ENCODE results near the gene PRKN. TPM values are rescaled to one million over a fixed set of nuclear protein-coding genes. Genes with fewer than 3 reads are reported as not detected.

The PRKN gene
- total and polyA plus RNA-seq, 2 experiments from 2014 or later, result 1.2 to 2.3 TPM

GRCh38 chr6:161884782-161885181, 842.8 kb downstream of the PRKN start:
- Histone ChIP-seq H3K9ac (no peak overlapping the region), H3K9me3 (ENCODE audit: low read depth) (no peaks in the 10 kb centered on the region), H3K27ac (no peak overlapping the region), H3K4me2 (ENCODE audit: unreplicated experiment) (no peak overlapping the region), H3K4me3 (no peak overlapping the region), H4K20me1 (ENCODE audit: insufficient read depth) (no peaks in the 10 kb centered on the region), H3K27me3 (replicated peaks; ENCODE audit: insufficient read depth) (no peaks in the 10 kb centered on the region), H3K36me3 (ENCODE audit: low read depth) (no peaks in the 10 kb centered on the region), H2AFZ (no peak overlapping the region), H3K9me2 (ENCODE audit: insufficient read depth) (no peaks in the 10 kb centered on the region), H3F3A (ENCODE audit: insufficient read depth) (no peaks in the 10 kb centered on the region), H3K79me2 (ENCODE audit: insufficient read depth) (no peaks in the 10 kb centered on the region), H3K4me1 (ENCODE audit: insufficient read depth) (no peaks in the 10 kb centered on the region)
- TF ChIP-seq EZH2 (IDR thresholded peaks at IDR 0.05; ENCODE audit: insufficient read depth, poor library complexity, severe bottlenecking) (no peak), EZH2phosphoT487 (IDR thresholded peaks at IDR 0.05; ENCODE audit: insufficient read depth, low read depth) (no peak)
- no peak for DNase-seq
- in situ Hi-C loops (cut with MboI), result no loop called here
- WGBS, 2 experiments (ENCODE audit: low coverage in 1 of 2, low lambda C conversion rate in 2 of 2, missing lambda C conversion rate in 2 of 2), result 14 to 23% methylated on average over 2 of the region's 2 CpGs

GRCh38 chr6:161882196-161882765, 845.3 kb downstream of the PRKN start:
- H3K36me3 ChIP-seq (ENCODE audit: low read depth), result no peaks in the 10 kb centered on the region
- no peaks in the 10 kb centered on the region for H3K4me1 ChIP-seq (ENCODE audit: insufficient read depth)
- no peaks in the 10 kb centered on the region for H3K79me2 ChIP-seq (ENCODE audit: insufficient read depth)
- H3K9me2 ChIP-seq (ENCODE audit: insufficient read depth), result no peaks in the 10 kb centered on the region
- H3K4me3 ChIP-seq, result no peak overlapping the region
- H3K9me3 ChIP-seq (ENCODE audit: low read depth), result no peaks in the 10 kb centered on the region
- H3K27ac ChIP-seq, result no peak overlapping the region
- H2AFZ ChIP-seq, result no peak overlapping the region
- no peak overlapping the region for H3K9ac ChIP-seq
- TF ChIP-seq EZH2 (IDR thresholded peaks at IDR 0.05; ENCODE audit: insufficient read depth, poor library complexity, severe bottlenecking) (no peak), EZH2phosphoT487 (IDR thresholded peaks at IDR 0.05; ENCODE audit: insufficient read depth, low read depth) (no peak)
- WGBS, 2 experiments (ENCODE audit: low coverage in 1 of 2, low lambda C conversion rate in 2 of 2, missing lambda C conversion rate in 2 of 2), result 62 to 66% methylated on average over 13 to 15 of the region's 15 CpGs
- DNase-seq, result no peak
- H3K27me3 ChIP-seq (replicated peaks; ENCODE audit: insufficient read depth), result no peaks in the 10 kb centered on the region
- in situ Hi-C loops (cut with MboI), result no loop called here
- H3K4me2 ChIP-seq (ENCODE audit: unreplicated experiment), result no peak overlapping the region
- no peaks in the 10 kb centered on the region for H3F3A ChIP-seq (ENCODE audit: insufficient read depth)
- no peaks in the 10 kb centered on the region for H4K20me1 ChIP-seq (ENCODE audit: insufficient read depth)

GRCh38 chr6:161880056-161880455, 847.5 kb downstream of the PRKN start:
- H3K79me2 ChIP-seq (ENCODE audit: insufficient read depth), result no peaks in the 10 kb centered on the region
- no peak overlapping the region for H3K9ac ChIP-seq
- DNase-seq, result no peak
- no peak overlapping the region for H2AFZ ChIP-seq
- no peak overlapping the region for H3K4me3 ChIP-seq
- H4K20me1 ChIP-seq (ENCODE audit: insufficient read depth), result no peaks in the 10 kb centered on the region
- H3K9me2 ChIP-seq (ENCODE audit: insufficient read depth), result no peaks in the 10 kb centered on the region
- H3K27ac ChIP-seq, result no peak overlapping the region
- TF ChIP-seq EZH2 (IDR thresholded peaks at IDR 0.05; ENCODE audit: insufficient read depth, poor library complexity, severe bottlenecking), result no peak
- TF ChIP-seq EZH2phosphoT487 (IDR thresholded peaks at IDR 0.05; ENCODE audit: insufficient read depth, low read depth), result no peak
- WGBS, 2 experiments (ENCODE audit: low coverage in 1 of 2, low lambda C conversion rate in 2 of 2, missing lambda C conversion rate in 2 of 2), result 44 to 55% methylated on average over 2 of the region's 2 CpGs
- no peak overlapping the region for H3K4me2 ChIP-seq (ENCODE audit: unreplicated experiment)
- no peaks in the 10 kb centered on the region for H3K4me1 ChIP-seq (ENCODE audit: insufficient read depth)
- no peaks in the 10 kb centered on the region for H3K36me3 ChIP-seq (ENCODE audit: low read depth)
- no peaks in the 10 kb centered on the region for H3F3A ChIP-seq (ENCODE audit: insufficient read depth)
- H3K27me3 ChIP-seq (replicated peaks; ENCODE audit: insufficient read depth), result no peaks in the 10 kb centered on the region
- no peaks in the 10 kb centered on the region for H3K9me3 ChIP-seq (ENCODE audit: low read depth)
- in situ Hi-C loops (cut with MboI), result no loop called here

- Histone ChIP-seq H3K36me3 (ENCODE audit: low read depth) (no peaks in the 10 kb centered on the region), H3K9me2 (ENCODE audit: insufficient read depth) (no peaks in the 10 kb centered on the region), H3K9me3 (ENCODE audit: low read depth) (no peaks in the 10 kb centered on the region), H3K4me1 (ENCODE audit: insufficient read depth) (no peaks in the 10 kb centered on the region), H4K20me1 (ENCODE audit: insufficient read depth) (no peaks in the 10 kb centered on the region), H3K27ac (no peak overlapping the region), H3K4me3 (no peak overlapping the region), H2AFZ (no peak overlapping the region), H3F3A (ENCODE audit: insufficient read depth) (no peaks in the 10 kb centered on the region), H3K4me2 (ENCODE audit: unreplicated experiment) (no peak overlapping the region), H3K27me3 (replicated peaks; ENCODE audit: insufficient read depth) (no peaks in the 10 kb centered on the region), H3K79me2 (ENCODE audit: insufficient read depth) (no peaks in the 10 kb centered on the region), H3K9ac (no peak overlapping the region)
- in situ Hi-C loops (cut with MboI), result no loop called here
- no peak for TF ChIP-seq EZH2phosphoT487 (IDR thresholded peaks at IDR 0.05; ENCODE audit: insufficient read depth, low read depth)
- TF ChIP-seq EZH2 (IDR thresholded peaks at IDR 0.05; ENCODE audit: insufficient read depth, poor library complexity, severe bottlenecking), result no peak
- WGBS, 2 experiments (ENCODE audit: low coverage in 1 of 2, low lambda C conversion rate in 2 of 2, missing lambda C conversion rate in 2 of 2), result 59 to 62% methylated on average over 8 of the region's 8 CpGs
- no peak for DNase-seq
Measured at GRCh38 chr6:161876231-161876630, 851.3 kb downstream of the PRKN start.
